IgD-negative memory B cell (primary cell): ENCODE results near the gene CNOT2. TPM values are rescaled to one million over a fixed set of nuclear protein-coding genes. Genes with fewer than 3 reads are reported as not detected.
"Not testable (repeated sequence)": the region's sequence is repeated elsewhere in the genome, so short reads cannot be mapped to it uniquely, and the experiment has no call there.

Experiments
- H3K27ac Mint-ChIP-seq, 3 donors: one replicate each; pipeline ENCODE4 v1.8.0; 2020 to 2022; ENCODE audit warnings: mild to moderate bottlenecking in 3 of 3, mixed read lengths in 3 of 3, moderate library complexity in 1 of 3
- H3K27me3 Mint-ChIP-seq: one replicate; pipeline ENCODE4 v1.8.0; 2021; ENCODE audit warnings: mixed read lengths
- H3K36me3 Mint-ChIP-seq: one replicate; pipeline ENCODE4 v1.8.0; 2020; ENCODE audit warnings: mild to moderate bottlenecking, mixed read lengths
- H3K4me1 Mint-ChIP-seq, 3 donors: one replicate each; pipeline ENCODE4 v1.8.0; 2020 to 2022; ENCODE audit warnings: mixed read lengths in 3 of 3, mild to moderate bottlenecking in 1 of 3
- H3K4me3 Mint-ChIP-seq, 4 donors: one replicate each; pipeline ENCODE4 v1.8.0; 2020 to 2022; ENCODE audit warnings: mild to moderate bottlenecking in 4 of 4, mixed read lengths in 4 of 4, moderate library complexity in 3 of 4
- H3K9me3 Mint-ChIP-seq, 3 donors: one replicate each; pipeline ENCODE4 v1.8.0; 2020 to 2021; ENCODE audit warnings: mixed read lengths in 3 of 3, mild to moderate bottlenecking in 1 of 3
- polyA plus RNA-seq: library from polyadenylated mRNA; unstranded; fragments of 300-500 nt; fragmentation: Illumina TruSeq; gene quantifications from one replicate; pipeline ENCODE4 v1.2.3, GENCODE V29; 2021

Gene CNOT2
- polyA plus RNA-seq, 1 donor from 2014 or later, result 106 TPM

DNA sequence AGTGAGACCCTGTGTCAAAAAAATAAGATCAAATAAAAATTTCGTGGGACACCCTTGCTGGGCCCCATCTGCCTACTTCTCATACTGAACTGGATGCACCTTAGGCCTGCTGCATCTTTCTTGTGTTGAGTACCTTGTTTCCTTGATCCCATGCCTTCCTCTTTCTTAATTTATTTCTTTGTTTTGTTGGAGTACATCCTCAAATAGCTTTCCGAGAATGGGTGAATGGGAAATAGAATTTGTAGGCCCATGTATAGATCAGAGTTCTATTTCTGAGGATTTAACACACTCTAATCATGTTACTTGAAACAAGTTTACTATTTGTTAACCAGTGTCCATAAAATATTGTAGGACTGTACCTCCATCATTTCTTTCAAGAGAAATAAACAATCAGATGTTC lies 146.4 kb downstream of the CNOT2 start:
- Mint-ChIP-seq H3K4me1 (no peaks in the 10 kb centered on the region), H3K27me3 (no peaks in the 10 kb centered on the region), H3K4me3 (no peak overlapping the region), H3K9me3 (peaks cover 0 to 4% (median 0%) of the 10 kb centered on the region in 3 donors), H3K36me3 (peaks cover 3% of the 10 kb centered on the region), H3K27ac (no peak overlapping the region)

DNA sequence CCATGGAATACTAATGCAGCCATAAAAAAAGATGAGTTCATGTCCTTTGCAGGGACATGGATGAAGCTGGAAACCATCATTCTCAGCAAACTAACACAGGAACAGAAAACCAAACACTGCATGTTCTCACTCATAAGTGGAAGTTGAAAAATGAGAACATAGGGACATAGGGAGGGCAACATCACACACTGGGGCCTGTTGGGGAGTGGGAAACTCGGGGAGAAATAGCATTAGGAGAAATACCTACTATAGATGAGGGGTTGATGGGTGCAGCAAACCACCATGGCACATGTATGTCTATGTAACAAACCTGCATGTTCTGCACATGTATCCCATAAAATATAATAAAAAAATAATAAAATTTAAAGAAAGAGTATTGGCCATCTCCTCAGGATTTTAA lies 149.4 kb downstream of the CNOT2 start:
- not testable (repeated sequence) for H3K4me1 Mint-ChIP-seq, H3K27ac Mint-ChIP-seq, H3K36me3 Mint-ChIP-seq, H3K27me3 Mint-ChIP-seq, H3K9me3 Mint-ChIP-seq, H3K4me3 Mint-ChIP-seq

DNA sequence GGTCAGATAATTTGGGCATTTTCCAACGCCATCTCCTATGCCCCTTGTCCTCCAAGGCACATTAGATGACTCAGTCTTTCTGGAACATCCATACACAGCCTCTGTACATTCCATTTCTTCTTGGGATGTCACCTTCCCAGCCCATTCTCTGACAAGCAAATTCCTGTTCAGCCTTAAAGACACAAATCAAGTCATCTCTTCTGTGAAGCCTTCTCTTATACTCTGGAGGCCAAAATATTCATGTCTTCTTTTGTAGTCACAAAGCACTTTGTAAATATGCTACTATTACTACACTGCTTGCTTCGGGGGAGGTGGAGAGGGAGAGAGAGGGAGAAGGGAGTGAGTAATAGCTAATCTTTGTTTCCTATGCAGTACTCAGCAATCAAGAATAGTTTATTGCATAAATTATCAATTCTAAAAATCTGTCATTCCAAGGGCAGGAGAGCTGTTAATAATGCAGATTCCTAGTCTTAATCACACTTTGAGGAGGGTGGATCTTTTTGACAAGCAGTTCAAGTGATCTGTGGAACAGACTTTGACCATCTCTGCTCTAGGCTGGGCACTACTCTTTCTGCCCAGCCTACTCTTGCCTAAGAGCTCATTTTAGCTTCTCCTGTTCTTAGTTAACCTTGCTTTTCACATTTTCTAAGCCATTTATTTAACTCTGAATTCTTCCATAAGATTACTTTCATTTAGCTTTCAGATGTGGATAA lies 150.7 kb downstream of the CNOT2 start:
- Mint-ChIP-seq H3K4me3 (no peak overlapping the region), H3K27me3 (no peaks in the 10 kb centered on the region), H3K36me3 (peaks cover 3% of the 10 kb centered on the region), H3K4me1 (peaks cover 0 to 1% (median 0%) of the 10 kb centered on the region in 3 donors), H3K9me3 (peaks cover 0 to 4% (median 0%) of the 10 kb centered on the region in 3 donors), H3K27ac (no peak overlapping the region)

DNA sequence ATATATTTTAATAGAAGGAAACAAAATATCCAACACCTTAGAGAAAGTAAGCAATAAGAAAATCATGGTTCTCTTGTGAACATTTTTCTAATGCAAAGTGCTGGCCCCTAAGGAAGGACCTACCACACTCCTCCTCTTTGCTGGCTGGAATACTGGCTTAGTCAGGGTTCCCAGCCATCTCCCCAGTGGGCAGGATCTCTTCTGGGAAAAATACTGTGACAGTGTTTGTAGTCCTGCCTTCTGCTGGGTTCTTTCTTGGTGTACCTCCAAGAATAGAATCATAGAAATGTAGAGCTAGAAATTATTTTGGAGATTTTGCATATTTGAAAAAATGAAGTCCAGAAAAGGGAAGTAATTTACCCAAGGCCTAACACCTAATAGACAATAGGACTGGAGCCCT lies 154.8 kb downstream of the CNOT2 start:
- no peak overlapping the region for H3K27ac Mint-ChIP-seq
- H3K9me3 Mint-ChIP-seq, result no peaks in the 10 kb centered on the region
- H3K36me3 Mint-ChIP-seq, result no peaks in the 10 kb centered on the region
- peaks cover 0 to 1% (median 0%) of the 10 kb centered on the region in 3 donors for H3K4me1 Mint-ChIP-seq
- H3K4me3 Mint-ChIP-seq, result no peak overlapping the region
- no peaks in the 10 kb centered on the region for H3K27me3 Mint-ChIP-seq

- Mint-ChIP-seq H3K36me3 (no peaks in the 10 kb centered on the region), H3K27me3 (no peaks in the 10 kb centered on the region), H3K9me3 (no peaks in the 10 kb centered on the region), H3K4me3 (no peak overlapping the region), H3K4me1 (peaks cover 0 to 1% (median 0%) of the 10 kb centered on the region in 3 donors), H3K27ac (no peak overlapping the region)
Observed at GRCh38 chr12:70398862-70399261, 155.6 kb downstream of the CNOT2 start.

- Mint-ChIP-seq H3K4me1 (peaks cover 0 to 1% (median 0%) of the 10 kb centered on the region in 3 donors), H3K27ac (no peak overlapping the region), H3K4me3 (no peak overlapping the region), H3K27me3 (no peaks in the 10 kb centered on the region), H3K36me3 (no peaks in the 10 kb centered on the region), H3K9me3 (no peaks in the 10 kb centered on the region)
Observed at GRCh38 chr12:70399311-70399710, 156.1 kb downstream of the CNOT2 start.

DNA sequence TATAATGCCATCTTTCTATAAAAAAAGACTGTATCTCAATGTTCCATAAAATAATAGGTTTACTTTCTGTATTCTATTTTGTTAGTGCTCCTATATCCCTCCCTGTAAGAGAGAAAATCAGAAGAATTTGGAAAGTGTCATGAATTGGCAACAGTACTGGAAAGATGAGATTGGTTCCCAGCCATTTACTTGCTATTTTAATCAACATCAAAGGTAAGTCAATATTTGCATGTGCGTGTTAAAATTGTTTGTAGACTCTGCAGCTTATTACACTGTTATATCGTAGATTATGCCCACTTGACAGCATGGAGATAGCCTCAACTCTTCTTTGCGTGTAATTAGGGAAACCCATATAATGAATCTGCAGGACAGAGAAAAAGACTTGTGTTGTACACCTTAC lies 156.9 kb downstream of the CNOT2 start:
- no peaks in the 10 kb centered on the region for H3K36me3 Mint-ChIP-seq
- no peak overlapping the region for H3K27ac Mint-ChIP-seq
- no peaks in the 10 kb centered on the region for H3K27me3 Mint-ChIP-seq
- no peak overlapping the region for H3K4me3 Mint-ChIP-seq
- H3K9me3 Mint-ChIP-seq, result no peaks in the 10 kb centered on the region
- peaks cover 0 to 1% (median 0%) of the 10 kb centered on the region in 3 donors for H3K4me1 Mint-ChIP-seq

- Mint-ChIP-seq H3K27me3 (no peaks in the 10 kb centered on the region), H3K36me3 (no peaks in the 10 kb centered on the region), H3K27ac (no peak overlapping the region), H3K4me1 (peaks cover 0 to 1% (median 0%) of the 10 kb centered on the region in 3 donors), H3K4me3 (no peak overlapping the region), H3K9me3 (no peaks in the 10 kb centered on the region)
Observed at GRCh38 chr12:70402597-70402996, 159.4 kb downstream of the CNOT2 start.

- Mint-ChIP-seq H3K27ac (no peak overlapping the region), H3K4me3 (no peak overlapping the region), H3K4me1 (no peaks in the 10 kb centered on the region), H3K36me3 (no peaks in the 10 kb centered on the region), H3K27me3 (no peaks in the 10 kb centered on the region), H3K9me3 (no peaks in the 10 kb centered on the region)
Observed at GRCh38 chr12:70403826-70404225, 160.6 kb downstream of the CNOT2 start.

Other genes with a start within 250 kb of the CNOT2 start
- gene KCNMB4, start 122.9 kb downstream of the CNOT2 start, polyA plus RNA-seq, result 0.19 TPM